COLO668 (cell line): ENCODE results near the gene C10orf143.

ENCODE experiments used
- DNase-seq: peaks from one replicate; lab custom pipeline; 2025; ENCODE audit not compliant: unreplicated experiment; lab: John Stamatoyannopoulos, UW

The C10orf143 gene

DNA sequence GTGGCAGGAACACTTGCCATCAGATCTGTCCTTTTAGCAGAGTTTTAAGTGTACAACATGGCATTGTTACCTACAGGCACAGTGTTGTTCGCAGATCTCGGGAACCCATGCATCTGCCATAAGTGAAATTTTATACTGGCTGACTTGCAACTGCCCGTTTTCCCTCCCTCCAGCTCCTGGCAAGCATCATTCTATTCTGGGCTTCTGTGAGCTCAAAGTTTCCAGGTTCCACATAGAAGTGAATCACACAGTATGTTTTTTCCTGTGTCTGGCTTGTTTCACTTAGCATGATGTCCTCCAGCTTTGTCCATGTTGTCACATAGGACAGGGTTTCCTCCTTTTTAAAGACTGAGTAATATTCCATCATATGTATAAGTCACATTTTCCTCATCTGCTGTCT is 56.6 kb downstream of the C10orf143 start:
- no peak for DNase-seq

DNA sequence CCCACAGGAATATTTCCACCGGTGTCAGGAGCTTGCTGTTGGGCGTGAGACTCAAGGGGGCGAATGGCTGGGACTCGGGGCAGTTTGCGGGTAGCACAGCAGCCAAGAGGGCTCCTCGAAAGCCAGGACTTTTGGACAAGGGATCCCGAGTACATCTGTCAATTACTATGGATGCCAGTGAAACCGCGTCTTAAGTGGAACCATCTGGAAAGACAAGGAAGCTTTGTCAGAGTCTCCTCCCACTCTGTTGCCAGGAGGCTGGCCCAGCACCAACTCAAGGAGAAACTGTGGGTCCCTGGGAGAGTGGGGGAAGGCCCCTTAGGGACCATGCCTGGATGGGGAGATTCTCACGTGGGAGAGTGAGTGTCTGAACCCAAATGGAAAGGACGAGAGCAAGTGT is 57.1 kb downstream of the C10orf143 start:
- DNase-seq = no peak

DNA sequence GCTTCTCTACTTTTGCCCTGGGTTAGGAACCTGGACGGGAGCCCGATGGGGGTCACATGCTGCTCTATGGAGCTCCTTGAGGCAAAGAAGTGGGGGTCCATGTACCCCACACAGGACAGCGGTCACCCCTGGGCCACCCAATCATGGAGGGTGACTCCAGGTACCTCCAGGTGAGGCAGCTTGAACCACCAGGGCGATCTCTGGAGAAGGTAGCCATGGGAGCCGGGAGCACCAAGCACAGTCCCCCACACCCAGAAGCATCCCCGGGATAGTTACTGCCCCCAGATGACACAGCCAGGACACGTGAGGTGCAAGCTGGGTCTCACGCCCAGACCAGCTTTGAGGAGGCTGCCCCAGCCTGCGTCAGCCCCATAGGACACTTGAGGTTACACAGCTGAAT is 58.4 kb downstream of the C10orf143 start:
- no peak for DNase-seq

GRCh38 chr10:130050721-130051120 is 59.9 kb downstream of the C10orf143 start:
- DNase-seq = no peak

DNA sequence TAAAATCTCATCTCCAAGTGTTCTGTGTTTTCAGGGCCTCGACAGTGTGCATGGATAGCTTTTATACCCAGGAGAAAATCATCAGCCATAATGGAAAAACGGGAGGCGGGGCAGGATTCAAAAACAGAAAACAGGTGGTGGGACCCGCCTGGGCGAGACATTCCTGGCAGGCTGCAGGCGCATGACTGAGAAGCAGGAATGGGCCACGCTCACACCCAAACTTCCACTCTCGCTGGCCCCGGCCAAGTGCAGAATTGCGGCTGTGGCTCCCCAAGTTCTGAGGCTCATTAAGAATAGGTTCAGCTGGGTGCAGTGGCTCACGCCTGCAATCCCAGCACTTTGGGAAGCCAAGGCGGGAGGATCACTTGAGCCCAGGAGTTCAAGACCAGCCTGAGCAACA is 60.6 kb downstream of the C10orf143 start:
- no peak for DNase-seq

GRCh38 chr10:130049244-130049643 is 61.4 kb downstream of the C10orf143 start:
- DNase-seq = no peak

GRCh38 chr10:130048081-130048480 is 62.5 kb downstream of the C10orf143 start:
- DNase-seq = no peak

GRCh38 chr10:130047336-130047735 is 63.3 kb downstream of the C10orf143 start:
- DNase-seq = no peak

DNA sequence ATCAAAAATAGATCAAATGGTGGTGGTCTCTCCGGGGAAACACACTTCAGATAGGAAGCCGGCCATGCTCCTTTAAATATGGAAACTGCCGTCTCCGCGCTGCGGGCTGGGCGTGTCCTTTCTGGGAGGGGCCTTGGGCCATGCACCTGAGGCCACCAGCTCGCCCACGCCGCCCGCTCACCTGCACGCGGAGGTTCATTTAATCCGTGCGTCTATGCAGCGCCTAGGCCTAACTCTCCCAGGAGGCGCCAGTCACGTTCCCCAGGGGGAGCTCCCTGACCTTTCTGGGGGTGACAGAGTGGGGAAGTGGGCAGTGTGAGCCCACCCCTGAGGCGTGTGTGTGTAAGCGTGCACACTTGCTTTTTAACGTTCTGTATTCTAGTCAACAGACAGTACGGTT is 64.0 kb downstream of the C10orf143 start:
- DNase-seq = peak; percentile 10

GRCh38 chr10:130045801-130046321 is 64.8 kb downstream of the C10orf143 start:
- no peak for DNase-seq

DNA sequence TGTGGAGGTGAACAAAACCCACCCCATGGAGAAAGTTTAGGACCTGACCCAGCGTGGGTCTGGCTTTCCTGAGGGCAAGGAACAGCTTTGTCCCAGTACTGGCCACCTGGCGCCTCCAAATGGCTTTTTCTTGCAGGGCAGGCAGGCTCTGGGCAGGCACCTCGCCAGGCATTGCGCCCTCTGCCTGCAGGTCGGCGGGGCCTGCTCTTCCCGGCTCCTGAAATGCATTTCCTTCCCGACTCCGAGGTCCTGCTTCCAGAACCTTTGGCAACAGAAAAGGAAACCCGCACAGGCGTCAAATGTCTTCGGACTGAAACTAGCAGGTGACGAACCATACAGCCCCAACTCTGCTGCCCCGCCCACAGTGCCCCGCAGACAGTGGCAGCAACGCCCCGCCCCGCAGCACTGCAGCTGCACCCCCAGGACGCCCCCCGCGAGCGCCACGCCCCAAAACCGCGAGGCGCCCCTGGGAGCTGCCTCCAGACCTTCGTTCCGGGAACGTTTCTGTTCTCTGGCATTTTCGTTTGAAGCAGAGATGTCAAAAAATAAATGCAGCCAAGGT is 65.5 kb downstream of the C10orf143 start:
- peak; percentile 10 for DNase-seq

- DNase-seq = no peak
Measured at GRCh38 chr10:130044067-130045061, 66.3 kb downstream of the C10orf143 start.

DNA sequence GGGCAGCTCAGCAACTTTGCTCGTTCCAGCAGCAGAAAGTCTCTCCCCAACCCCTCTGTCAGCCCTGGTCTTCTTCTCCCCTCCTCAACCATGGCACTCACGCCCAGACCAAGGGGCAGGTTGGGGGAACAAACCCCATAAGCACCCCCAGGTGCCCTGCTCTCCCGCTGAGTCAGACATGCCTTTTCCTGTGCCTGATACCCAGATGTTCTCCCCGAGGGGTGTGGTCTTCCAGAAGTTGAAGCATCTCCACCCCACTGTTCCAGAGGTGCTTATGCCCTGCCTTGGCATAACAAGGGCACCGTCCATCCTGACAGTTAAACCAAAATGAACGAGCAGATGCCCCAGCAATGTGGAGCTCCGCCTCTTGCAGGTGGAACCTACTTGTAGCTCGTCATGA is 67.1 kb downstream of the C10orf143 start:
- no peak for DNase-seq

GRCh38 chr10:130042381-130042780 is 68.2 kb downstream of the C10orf143 start:
- no peak for DNase-seq

- DNase-seq = no peak
Measured at GRCh38 chr10:130041451-130042371, 68.9 kb downstream of the C10orf143 start.

- DNase-seq = no peak
Measured at GRCh38 chr10:130040817-130041330, 69.8 kb downstream of the C10orf143 start.

DNA sequence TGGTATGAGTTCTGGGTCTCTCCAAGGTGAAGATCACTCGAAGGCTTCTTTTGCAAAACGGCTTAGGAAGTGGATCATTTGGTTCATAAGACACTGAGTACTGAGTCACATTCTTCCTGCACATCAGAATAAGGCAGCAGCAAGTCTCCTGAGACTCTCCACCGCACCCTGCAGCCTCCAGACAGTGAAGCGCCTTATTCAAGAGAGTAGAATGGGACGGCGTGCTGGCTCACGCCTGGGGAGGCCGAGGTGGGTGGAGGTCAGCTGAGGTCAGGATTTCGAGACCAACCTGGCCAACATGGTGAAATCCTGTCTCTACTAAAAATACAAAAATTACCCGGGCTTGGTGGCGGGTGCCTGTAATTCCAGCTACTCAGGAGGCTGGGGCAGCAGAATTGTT is 70.3 kb downstream of the C10orf143 start:
- no peak for DNase-seq

GRCh38 chr10:130039141-130039540 is 71.5 kb downstream of the C10orf143 start:
- no peak for DNase-seq

DNA sequence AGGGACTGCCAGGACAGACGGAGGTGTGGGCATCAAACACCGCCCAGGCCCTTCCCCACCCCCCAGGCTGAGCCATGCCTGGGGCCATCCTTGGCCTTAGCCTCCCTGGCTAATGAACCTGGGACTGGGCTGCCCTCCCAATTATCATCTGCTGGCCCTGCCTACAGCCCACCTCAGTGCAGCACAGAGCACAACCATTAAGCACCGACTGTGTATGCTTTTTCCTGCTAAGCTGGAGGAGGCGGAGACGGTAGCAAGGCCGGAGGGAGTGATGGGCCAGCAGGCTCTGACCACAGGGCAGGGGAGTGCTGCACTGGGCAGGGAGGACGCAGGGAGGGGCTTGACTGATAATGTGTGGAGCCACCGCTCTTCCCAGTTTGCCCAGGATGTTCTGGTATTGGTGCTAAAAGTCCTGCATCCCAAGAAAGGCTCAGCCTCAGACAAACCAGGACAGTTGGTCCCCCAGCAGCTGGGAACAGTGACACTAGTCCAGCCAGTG is 72.0 kb downstream of the C10orf143 start:
- no peak for DNase-seq

DNA sequence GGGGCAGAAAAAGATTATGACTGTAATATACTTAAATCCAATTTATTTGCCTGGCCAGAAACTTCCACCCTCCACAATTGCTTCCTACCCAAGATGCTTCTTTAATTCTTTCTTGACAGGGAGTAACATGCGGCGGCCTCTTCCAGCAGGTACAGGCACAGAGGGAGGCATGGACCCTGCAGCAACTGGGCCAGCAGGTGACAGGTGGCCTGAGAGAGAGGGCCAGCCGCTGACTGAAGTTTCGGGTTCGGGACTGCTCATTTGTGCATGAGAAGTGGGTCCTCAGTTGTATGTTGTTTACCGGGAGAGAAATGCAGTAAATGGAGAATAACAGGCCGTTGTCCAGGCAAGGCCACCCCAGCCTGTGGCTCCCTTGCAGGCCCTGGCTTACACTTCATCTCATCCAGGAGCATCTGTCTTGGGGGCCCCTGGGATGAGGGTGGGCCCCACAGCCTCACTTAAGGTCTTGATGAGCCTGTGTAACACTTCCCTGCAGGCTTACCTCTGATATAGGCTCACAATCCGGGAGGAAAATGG is 72.5 kb downstream of the C10orf143 start:
- no peak for DNase-seq
